ENCODE measurements around the gene ANKRD60.

Gene ANKRD60

DNA sequence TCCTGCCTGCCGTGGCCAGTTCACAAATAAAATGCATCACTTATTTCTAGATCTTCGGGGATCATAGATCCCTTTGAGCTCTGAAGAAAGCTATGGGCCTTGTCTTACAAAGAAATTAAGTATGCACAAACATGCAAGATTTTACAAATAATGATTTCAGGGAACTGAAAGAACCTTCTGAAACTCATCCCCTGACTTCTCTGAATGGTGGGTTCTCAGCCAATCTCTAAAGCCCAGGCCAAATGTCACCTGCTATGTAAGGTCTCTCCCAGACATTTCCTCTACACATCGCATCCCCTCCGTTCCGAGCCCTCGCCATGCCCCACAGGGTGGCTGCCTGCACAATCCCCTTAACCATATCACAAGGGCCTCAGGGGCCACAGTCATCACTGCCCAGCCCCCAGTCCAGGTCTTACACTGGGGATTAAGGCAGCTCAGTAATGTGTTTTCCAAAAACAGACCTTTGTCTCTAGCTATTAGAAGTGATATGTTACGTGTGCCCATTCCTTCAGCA is 16.1 kb upstream of the ANKRD60 start:
- DNase-seq, result no peak

GRCh38 chr20:58243653-58244410 is 15.4 kb upstream of the ANKRD60 start:
- DNase-seq, result no peak

DNA sequence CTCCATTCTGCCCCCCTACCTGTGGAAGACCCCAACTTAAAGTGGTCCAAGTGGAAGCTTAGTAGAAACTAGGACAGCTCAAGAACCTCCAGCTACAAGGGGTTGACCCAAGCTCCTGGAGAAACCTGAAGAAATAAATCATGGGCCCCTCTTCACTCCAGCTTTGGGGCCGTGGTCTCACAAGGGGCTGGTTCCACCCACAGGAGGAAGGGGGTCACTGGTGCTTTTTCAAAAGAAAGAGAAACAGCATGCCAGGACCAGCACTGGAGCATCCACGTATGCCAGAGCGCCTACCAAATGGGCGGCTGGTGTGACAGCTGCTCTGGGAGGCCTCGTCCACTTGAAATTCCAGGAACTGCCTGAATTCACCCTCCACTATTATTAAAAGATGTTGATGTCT is 14.4 kb upstream of the ANKRD60 start:
- DNase-seq, result no peak

DNA sequence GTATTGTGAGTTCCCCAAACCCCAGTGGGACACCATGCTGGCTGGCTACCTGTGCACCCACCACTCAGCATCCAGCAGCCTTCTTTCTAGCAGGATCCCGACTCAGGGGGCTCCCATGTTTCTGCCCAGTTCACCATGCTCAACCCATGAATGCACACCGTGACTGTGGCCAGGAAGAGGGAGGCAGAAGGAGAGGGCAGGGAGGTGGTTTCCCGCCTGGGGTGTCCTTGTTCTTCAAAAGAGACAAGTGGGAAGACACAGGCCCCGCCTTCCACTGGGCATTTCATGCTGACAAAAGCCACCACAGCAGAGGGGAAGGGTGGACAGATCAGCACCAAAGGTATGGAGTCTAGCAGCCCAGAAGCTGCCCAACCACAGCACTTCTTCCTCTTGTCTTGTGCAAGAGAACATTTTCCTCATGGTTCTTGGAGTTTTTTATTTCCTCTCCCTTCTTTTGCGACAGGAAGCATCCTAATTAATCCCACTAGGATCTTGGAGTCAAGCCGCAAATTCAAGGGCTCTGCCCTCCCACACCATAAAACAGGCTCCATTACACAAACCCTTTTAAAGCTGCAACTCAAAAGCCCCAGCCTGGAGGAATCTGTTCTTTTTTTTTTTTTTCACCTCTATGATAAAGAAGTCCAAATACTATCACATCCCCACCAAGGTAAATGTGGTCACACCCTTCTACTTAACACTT is 13.5 kb upstream of the ANKRD60 start:
- DNase-seq, result no peak

DNA sequence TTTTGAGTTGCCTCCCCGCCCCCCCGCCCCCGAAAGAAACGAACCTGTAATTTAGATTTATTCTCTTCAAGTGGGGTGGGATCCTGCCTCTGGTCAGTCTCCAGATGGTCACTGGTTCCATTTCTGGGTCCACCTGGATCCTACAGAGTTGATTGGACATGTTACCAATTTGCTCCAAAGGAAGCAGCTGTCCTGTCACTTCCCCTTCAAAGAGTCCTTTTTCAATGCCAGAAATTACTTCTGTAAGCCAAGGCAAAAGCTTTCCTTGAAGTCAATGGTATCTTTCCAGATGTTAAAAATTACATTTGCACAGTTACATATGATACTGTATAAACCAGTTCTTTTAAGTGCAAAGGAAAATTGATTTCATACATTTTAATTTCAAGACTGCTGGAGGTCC is 12.0 kb upstream of the ANKRD60 start:
- no peak for DNase-seq

- no peak for DNase-seq
Observed at GRCh38 chr20:58239216-58239615, 10.8 kb upstream of the ANKRD60 start.

DNA sequence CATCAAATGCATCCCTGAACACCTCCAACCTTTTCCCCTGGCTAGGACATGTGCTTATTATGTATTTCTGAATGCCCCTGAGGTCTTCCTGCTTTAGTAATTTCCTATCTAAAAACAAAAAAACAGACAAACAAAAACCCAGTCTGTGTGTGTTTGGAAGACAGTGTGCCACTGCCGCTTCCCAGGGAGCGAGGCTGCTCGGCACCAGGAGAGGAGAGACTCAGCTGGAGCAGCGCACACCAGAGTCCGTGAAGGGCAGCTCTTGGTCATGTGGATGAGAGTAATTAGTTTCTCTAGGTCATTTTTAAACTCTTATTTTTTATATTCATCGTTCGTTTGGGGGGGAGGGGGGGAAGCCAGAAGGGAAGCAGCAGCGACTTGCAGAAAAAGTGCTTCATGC is 10.0 kb upstream of the ANKRD60 start:
- no peak for DNase-seq

DNA sequence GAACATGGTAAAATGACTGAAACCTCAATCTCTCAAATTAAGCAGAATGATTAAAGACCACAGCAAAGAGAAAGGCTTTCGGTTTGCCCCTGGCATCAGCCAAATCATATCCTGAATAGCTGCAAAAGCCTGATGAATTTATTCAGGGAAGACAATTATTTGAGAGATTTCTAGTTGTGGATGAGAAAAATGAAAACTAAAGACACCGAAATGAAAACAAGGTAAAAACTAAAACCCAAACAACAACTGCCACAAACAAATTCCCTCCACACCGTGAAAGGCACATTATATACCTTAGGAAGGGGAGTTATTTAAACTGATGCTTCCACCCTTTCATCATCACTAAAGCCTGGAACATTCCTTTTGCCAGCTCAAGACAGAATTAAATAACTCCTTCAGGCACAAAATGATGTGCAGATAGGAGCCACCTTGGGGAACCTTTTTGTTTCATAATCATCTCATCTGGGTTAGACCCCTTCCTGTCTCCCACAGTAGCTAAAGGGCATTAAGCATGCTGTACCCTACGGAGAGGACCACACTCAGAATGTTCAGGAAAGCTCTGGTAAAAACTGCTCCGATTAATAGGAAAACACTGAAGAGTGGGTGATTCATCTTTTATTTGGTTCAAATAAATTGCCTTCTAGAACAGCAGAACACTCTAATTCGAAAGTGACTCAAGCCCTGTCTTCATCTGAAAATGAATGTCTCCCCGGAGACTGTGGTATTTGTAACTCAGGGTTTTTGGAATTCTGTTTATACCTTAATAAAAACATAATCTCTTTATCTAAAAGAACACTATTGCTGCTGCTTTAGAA is 9.1 kb upstream of the ANKRD60 start:
- DNase-seq, result no peak

- peak; percentile 78 for DNase-seq
Observed at GRCh38 chr20:58236612-58237317, 8.3 kb upstream of the ANKRD60 start.

GRCh38 chr20:58235010-58235409 is 6.6 kb upstream of the ANKRD60 start:
- DNase-seq, result no peak

DNA sequence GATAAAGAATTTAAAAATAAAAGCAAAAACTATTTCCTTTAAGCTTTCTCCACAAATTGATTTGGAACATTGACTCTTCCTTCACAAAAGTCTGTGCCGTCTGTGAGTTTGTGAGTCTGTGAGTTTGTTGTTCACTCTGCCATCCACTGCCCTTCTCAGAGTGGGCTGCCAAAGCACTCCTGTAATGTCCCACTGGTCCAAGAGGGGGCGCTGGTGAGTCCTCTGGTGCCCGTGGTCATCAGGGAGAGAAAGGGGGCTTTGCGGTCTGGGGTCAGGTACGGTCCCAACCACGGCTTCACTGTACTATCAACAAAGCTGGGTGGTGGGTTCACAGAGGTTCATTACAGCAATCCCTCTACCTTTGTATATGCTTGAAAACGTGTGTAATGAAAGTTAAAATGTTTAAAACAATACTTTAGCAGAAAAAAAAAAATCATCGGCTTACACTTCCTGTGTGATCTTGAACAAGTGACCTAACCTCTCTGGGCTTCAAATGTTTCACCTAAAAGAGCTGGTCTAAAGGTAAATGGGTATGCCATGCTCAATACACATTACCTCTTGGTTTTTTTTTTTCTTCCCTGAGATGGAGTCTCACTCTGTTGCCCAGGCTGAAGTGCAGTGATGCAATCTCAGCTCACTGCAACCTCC is 5.6 kb upstream of the ANKRD60 start:
- DNase-seq, result peak; percentile 9

DNA sequence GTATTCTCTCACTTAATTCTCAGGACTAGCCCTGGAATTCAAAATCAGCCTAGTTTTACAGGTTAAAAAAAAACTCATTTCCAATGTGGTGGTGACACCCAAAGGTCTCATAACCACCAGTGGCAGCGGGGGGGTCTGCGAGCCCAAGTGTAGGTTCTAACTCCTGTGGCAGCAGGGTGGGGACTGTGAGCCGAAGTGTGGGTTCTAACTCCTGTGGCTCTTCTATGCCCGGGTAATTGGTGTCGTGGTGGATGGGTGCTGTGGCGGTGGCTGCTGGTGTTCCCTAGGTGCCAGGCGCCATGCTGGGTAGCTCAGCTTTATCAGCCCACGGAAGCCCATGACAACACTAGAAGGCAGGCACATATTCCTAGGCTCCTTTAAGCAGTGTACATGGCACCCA is 4.9 kb upstream of the ANKRD60 start:
- DNase-seq, result no peak

- DNase-seq, result peak; percentile 27
Observed at GRCh38 chr20:58231683-58232082, 3.2 kb upstream of the ANKRD60 start.

DNA sequence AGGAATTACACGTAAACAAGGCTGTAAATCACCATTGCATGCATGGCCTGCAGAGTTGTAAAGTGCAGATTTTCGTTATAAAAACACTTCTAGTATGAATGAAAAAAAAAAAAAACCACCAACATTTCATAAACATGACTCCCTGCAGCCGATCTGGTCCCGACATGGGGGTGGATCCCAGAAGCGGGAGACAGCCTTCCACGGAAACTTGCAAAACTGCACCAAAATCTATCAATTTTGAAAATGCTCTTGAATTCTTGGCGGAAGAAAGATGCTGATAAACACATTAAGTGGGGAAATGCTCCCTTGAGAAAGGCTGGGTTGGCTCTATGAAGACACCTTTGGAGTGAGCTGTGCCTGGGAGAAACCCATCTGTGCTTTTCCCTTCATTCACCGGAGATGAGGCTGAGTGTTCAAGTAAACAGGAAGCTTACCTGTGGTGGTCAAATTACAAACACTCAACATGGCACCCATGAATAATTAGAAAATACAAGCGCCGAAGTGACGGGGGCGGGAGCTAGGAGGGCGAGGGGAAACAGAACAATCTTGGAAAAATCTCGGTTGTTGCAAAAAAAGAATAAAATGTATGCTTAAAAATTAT is 845 bp upstream of the ANKRD60 start:
- DNase-seq, result peak; percentile 65

GRCh38 chr20:58228103-58228483 is 360 bp downstream of the ANKRD60 start:
- no peak for DNase-seq

DNA sequence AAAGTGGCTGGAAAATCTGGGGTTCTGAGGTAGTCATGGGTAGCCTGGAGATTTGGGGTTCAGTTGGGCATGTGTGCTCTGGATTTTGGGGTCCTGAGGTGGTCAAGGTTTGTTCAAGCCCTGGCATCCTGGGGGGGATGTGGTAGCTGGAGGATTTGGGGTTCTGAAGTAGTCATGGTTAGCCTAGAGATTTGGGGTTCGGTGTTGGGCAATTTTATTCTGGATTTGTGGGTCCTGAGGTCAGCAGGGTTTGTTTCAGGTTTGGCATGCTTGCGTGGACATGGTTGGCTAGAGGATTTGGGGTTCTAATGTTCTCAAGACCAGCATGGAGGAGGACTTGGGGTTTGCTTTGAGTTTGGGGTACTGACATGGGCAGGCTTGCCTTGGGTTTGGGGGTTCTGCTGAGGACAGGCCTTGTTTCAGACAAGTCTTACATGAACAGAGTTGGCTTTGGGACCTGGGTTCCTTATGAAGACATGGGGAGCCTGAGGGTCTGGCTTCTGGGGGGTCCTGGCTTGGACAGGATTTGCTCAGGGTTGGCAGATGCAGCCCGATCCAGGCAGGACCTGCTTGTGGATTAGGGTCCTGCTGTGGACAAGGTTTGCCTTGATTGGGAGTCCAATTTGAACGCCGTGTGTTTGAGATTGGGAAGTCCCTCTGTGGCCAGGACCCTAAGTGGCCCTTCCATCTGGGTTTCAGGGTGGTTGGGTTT is 906 bp downstream of the ANKRD60 start:
- DNase-seq, result no peak

- no peak for DNase-seq
Observed at GRCh38 chr20:58225452-58226200, 2.8 kb downstream of the ANKRD60 start.

GRCh38 chr20:58224974-58225373 is 3.5 kb downstream of the ANKRD60 start:
- DNase-seq, result no peak

- no peak for DNase-seq
Observed at GRCh38 chr20:58224097-58224496, 4.4 kb downstream of the ANKRD60 start.

GRCh38 chr20:58223358-58223941 is 5.0 kb downstream of the ANKRD60 start:
- no peak for DNase-seq
